IMR-90 (cell line): ENCODE measurements around the gene NEUROD6. TPM values are rescaled to one million over a fixed set of nuclear protein-coding genes. Genes with fewer than 3 reads are reported as not detected.

Source experiments
- ATAC-seq: fragments of 200-7000 bp; cut with Tn5 transposase; 2 replicates; pipeline ENCODE4 v1.9.1; 2020; ENCODE audit warnings: low read depth, mild to moderate bottlenecking, moderate library complexity
- BruUV-seq: library from RNA; stranded (reverse); fragments of 400-500 nt; replicated peaks from 2 replicates; lab custom pipeline; 2021; lab: Mats Ljungman, UMichigan
- CTCF ChIA-PET: fragments of 300-600 bp; formaldehyde crosslinking; extraction: SDS; loops from one replicate; lab custom pipeline; 2021; ENCODE audit warnings: antibody characterized with exemption; lab: Yijun Ruan, JAX
- POLR2A ChIA-PET: fragments of 300-600 bp; sonication (Branson Sonifier 250); formaldehyde crosslinking; loops from one replicate; lab custom pipeline; 2022; ENCODE audit warnings: antibody characterized with exemption; ENCODE audit not compliant: unreplicated experiment; lab: Charles Lee
- DNase-seq: peaks from one replicate; pipeline ENCODE4 v3.0.0; 2013
- H2AFZ ChIP-seq: replicated peaks from 2 replicates; pipeline ENCODE3; 2013; ENCODE audit warnings: low read length, mild to moderate bottlenecking; ENCODE audit not compliant: poor library complexity
- H2AK5ac ChIP-seq: 2 replicates; pipeline ENCODE4 v1.6.1; 2013; ENCODE audit warnings: low read depth, low read length, inconsistent platforms
- H2AK9ac ChIP-seq: replicated peaks from 2 replicates; pipeline ENCODE3; 2013; ENCODE audit warnings: mild to moderate bottlenecking, low read depth, low read length, moderate library complexity; ENCODE audit not compliant: poor library complexity
- H2BK120ac ChIP-seq: 2 replicates; pipeline ENCODE4 v1.6.1; 2013; ENCODE audit warnings: low read depth, low read length, inconsistent platforms
- H2BK15ac ChIP-seq: 3 replicates; pipeline ENCODE4 v1.6.1; 2013; ENCODE audit warnings: low read depth, low read length, inconsistent platforms
- H2BK20ac ChIP-seq: 2 replicates; pipeline ENCODE4 v1.6.1; 2013; ENCODE audit warnings: low read depth, mild to moderate bottlenecking, inconsistent platforms, low read length, moderate library complexity
- H2BK5ac ChIP-seq: 2 replicates; pipeline ENCODE4 v1.6.1; 2013; ENCODE audit warnings: mild to moderate bottlenecking, low read depth, low read length, inconsistent platforms; ENCODE audit not compliant: poor library complexity, severe bottlenecking
- H3K14ac ChIP-seq: replicated peaks from 2 replicates; pipeline ENCODE4 v1.6.1; 2013; ENCODE audit warnings: low read depth, low read length, inconsistent platforms
- H3K18ac ChIP-seq: 2 replicates; pipeline ENCODE4 v1.6.1; 2013; ENCODE audit warnings: low read depth, low read length, control low read depth
- H3K23ac ChIP-seq: 2 replicates; pipeline ENCODE4 v1.6.1; 2013; ENCODE audit warnings: low read depth, low read length, inconsistent platforms
- H3K27ac ChIP-seq: 2 replicates; pipeline ENCODE4 v1.5.1; 2013; ENCODE audit warnings: mild to moderate bottlenecking, control low read depth, low read length; ENCODE audit not compliant: insufficient read depth
- H3K27me3 ChIP-seq: 2 replicates; pipeline ENCODE4 v1.6.1; 2013; ENCODE audit warnings: low read length; ENCODE audit not compliant: control insufficient read depth, insufficient read depth
- H3K36me3 ChIP-seq: 2 replicates; pipeline ENCODE4 v1.6.1; 2013; ENCODE audit warnings: low read length, mixed read lengths; ENCODE audit not compliant: control insufficient read depth, insufficient read depth
- H3K4ac ChIP-seq: 2 replicates; pipeline ENCODE4 v1.6.1; 2013; ENCODE audit warnings: low read depth, low read length, inconsistent platforms
- H3K4me1 ChIP-seq: 2 replicates; pipeline ENCODE4 v1.6.1; 2013; ENCODE audit warnings: low read length, mixed read lengths; ENCODE audit not compliant: control insufficient read depth, insufficient read depth
- H3K4me2 ChIP-seq: 2 replicates; pipeline ENCODE4 v1.6.1; 2013; ENCODE audit warnings: low read depth, mild to moderate bottlenecking, control low read depth, low read length, moderate library complexity
- H3K4me3 ChIP-seq: 2 replicates; pipeline ENCODE4 v1.5.1; 2013; ENCODE audit warnings: low read depth, mild to moderate bottlenecking, control low read depth, low read length, moderate library complexity; ENCODE audit not compliant: insufficient read depth
- H3K56ac ChIP-seq: 2 replicates; pipeline ENCODE4 v1.6.1; 2013; ENCODE audit warnings: low read length, inconsistent platforms; ENCODE audit not compliant: insufficient read depth; ENCODE audit errors: extremely low read depth
- H3K79me1 ChIP-seq, 2 experiments: 2 replicates each; pipeline ENCODE4 v1.6.1; 2013; ENCODE audit warnings: low read length in 2 of 2, inconsistent platforms in 1 of 2, low read depth in 1 of 2
- H3K9ac ChIP-seq: 2 replicates; pipeline ENCODE4 v1.6.1; 2013; ENCODE audit warnings: low read depth, low read length, control low read depth
- H3K9me1 ChIP-seq: 2 replicates; pipeline ENCODE4 v1.6.1; 2013; ENCODE audit warnings: low read length, inconsistent platforms; ENCODE audit not compliant: insufficient read depth
- H3K9me3 ChIP-seq: 2 replicates; pipeline ENCODE4 v1.6.1; 2013; ENCODE audit warnings: low read length; ENCODE audit not compliant: control insufficient read depth, insufficient read depth
- H4K20me1 ChIP-seq: 2 replicates; pipeline ENCODE4 v1.6.1; 2013; ENCODE audit warnings: low read length, inconsistent platforms; ENCODE audit not compliant: insufficient read depth
- H4K5ac ChIP-seq: 2 replicates; pipeline ENCODE4 v1.6.1; 2013; ENCODE audit warnings: mild to moderate bottlenecking, low read depth, low read length, control low read depth
- H4K8ac ChIP-seq, 2 experiments: 2 replicates each; pipeline ENCODE4 v1.6.1; 2013; ENCODE audit warnings: low read depth in 2 of 2, low read length in 2 of 2, control low read depth in 1 of 2, inconsistent platforms in 1 of 2
- H4K91ac ChIP-seq: 2 replicates; pipeline ENCODE4 v1.6.1; 2013; ENCODE audit warnings: low read depth, low read length, inconsistent platforms; ENCODE audit not compliant: insufficient read depth
- BHLHE40 ChIP-seq: fragments of 150-350 bp; IDR thresholded peaks from 2 replicates; pipeline ENCODE4 v1.6.1; 2016; ENCODE audit warnings: mild to moderate bottlenecking, low read depth, low read length
- CEBPB ChIP-seq: IDR thresholded peaks from 2 replicates; pipeline ENCODE4 v1.6.1; 2012; ENCODE audit warnings: low read depth, low read length, improper control_type of control experiment
- CHD1 ChIP-seq: IDR thresholded peaks from 2 replicates; pipeline ENCODE4 v1.6.1; 2012; ENCODE audit warnings: low read depth, low read length, improper control_type of control experiment
- FOS ChIP-seq: fragments of 150-350 bp; IDR thresholded peaks from 2 replicates; pipeline ENCODE4 v1.6.1; 2016; ENCODE audit warnings: low read depth, low read length
- MAFK ChIP-seq: IDR thresholded peaks from 2 replicates; pipeline ENCODE4 v1.6.1; 2012; ENCODE audit warnings: low read depth, low read length, improper control_type of control experiment
- MAZ ChIP-seq: IDR thresholded peaks from 2 replicates; pipeline ENCODE4 v1.6.1; 2012; ENCODE audit warnings: low read depth, mild to moderate bottlenecking, low read length, improper control_type of control experiment, moderate library complexity, borderline replicate concordance
- MXI1 ChIP-seq: IDR thresholded peaks from 2 replicates; pipeline ENCODE4 v1.6.1; 2012; ENCODE audit warnings: low read depth, mild to moderate bottlenecking, low read length, moderate library complexity, borderline replicate concordance
- NFE2L2 ChIP-seq: fragments of 150-350 bp; IDR thresholded peaks from 2 replicates; pipeline ENCODE4 v1.6.1; 2016; ENCODE audit warnings: low read depth, mild to moderate bottlenecking, low read length
- POLR2A ChIP-seq: IDR thresholded peaks from 2 replicates; pipeline ENCODE4 v1.6.1; 2012; ENCODE audit warnings: mild to moderate bottlenecking, low read depth, low read length
- RAD21 ChIP-seq: IDR thresholded peaks from 2 replicates; pipeline ENCODE4 v1.6.1; 2012; ENCODE audit warnings: low read length, improper control_type of control experiment
- RCOR1 ChIP-seq: IDR thresholded peaks from 2 replicates; pipeline ENCODE4 v1.6.1; 2012; ENCODE audit warnings: mild to moderate bottlenecking, low read length, improper control_type of control experiment; ENCODE audit not compliant: insufficient replicate concordance
- RFX5 ChIP-seq: IDR thresholded peaks from 2 replicates; pipeline ENCODE4 v1.8.0; 2012; ENCODE audit warnings: low read depth, mild to moderate bottlenecking, low read length, moderate library complexity
- SMC3 ChIP-seq: fragments of 150-350 bp; IDR thresholded peaks from 2 replicates; pipeline ENCODE4 v1.6.1; 2016; ENCODE audit warnings: low read depth, mild to moderate bottlenecking, antibody characterized with exemption, low read length, moderate library complexity
- USF2 ChIP-seq: fragments of 150-350 bp; IDR thresholded peaks from 2 replicates; pipeline ENCODE4 v1.6.1; 2017; ENCODE audit warnings: mild to moderate bottlenecking, antibody characterized with exemption, low read length, low read depth
- WGBS, 2 experiments: methylation state at CpG; one replicate each; pipeline versions ENCODE4 v1.1.5 to v1.1.7; 2013; ENCODE audit warnings: missing lambda C conversion rate in 2 of 2; ENCODE audit not compliant: insufficient read length in 1 of 2; ENCODE audit errors: extremely low coverage in 2 of 2; 5-methylcytosine and 5-hydroxymethylcytosine counted together
- dilution Hi-C: fragments of 300-500 bp; cut with HindIII; formaldehyde crosslinking; loops from one replicate; pipeline ENCODE4 v1.14.3; 2018; ENCODE audit warnings: low sequenced_read_pairs; ENCODE audit not compliant: unreplicated experiment
- in situ Hi-C: fragments of 300-500 bp; cut with MboI; formaldehyde crosslinking; loops from 3 replicates; pipeline ENCODE4 v1.14.3; 2019; ENCODE audit warnings: low sequenced_read_pairs, inconsistent platforms, mixed read lengths
- intact Hi-C: fragments of 100-400 bp; cut with micrococcal nuclease; formaldehyde crosslinking; loops from 2 replicates; pipeline ENCODE4 v1.10.0; 2022
- polyA plus RNA-seq, 3 experiments: library from polyadenylated mRNA; depleted of rRNA; stranded (reverse); fragments of >200 nt; gene quantifications; 2 replicates each; pipeline ENCODE4 v1.2.3, GENCODE V29; 2012; ENCODE audit warnings: low replicate concordance in 1 of 3
- total RNA-seq: library from RNA; depleted of rRNA; stranded (reverse); fragments of >200 nt; gene quantifications from 2 replicates; pipeline ENCODE4 v1.2.3, GENCODE V29; 2012
- TF ChIP-seq, protein P1 (sequence below): conservative IDR thresholded peaks from 2 replicates; pipeline ENCODE4 v1.5.1; 2012; ENCODE audit warnings: mild to moderate bottlenecking, low read depth, low read length, improper control_type of control experiment
- TF ChIP-seq, protein P2 (sequence below): fragments of 150-350 bp; IDR thresholded peaks from 2 replicates; pipeline ENCODE4 v1.6.1; 2016; ENCODE audit warnings: low read depth, mild to moderate bottlenecking, low read length, moderate library complexity, borderline replicate concordance

NEUROD6 gene
- total and polyA plus RNA-seq, 2 of the 4 experiments (the other 2 are of a cell fraction) = not detected

- H3K79me1 ChIP-seq = no peaks in the 10 kb centered on the region
- H3K4me1 ChIP-seq = no peaks in the 10 kb centered on the region
- dilution Hi-C loops = no loop called here
Measured at GRCh38 chr7:31316876-31317275, 23.6 kb downstream of the NEUROD6 start.

More at GRCh38 chr7:31316876-31317275, 23.6 kb downstream of the NEUROD6 start:
- no TSS peak for BruUV-seq
- no peak overlapping the region for H2BK20ac ChIP-seq
- no peak overlapping the region for H3K27ac ChIP-seq
- H4K91ac ChIP-seq = no peak overlapping the region
- no peak overlapping the region for H4K8ac ChIP-seq
- H3K14ac ChIP-seq = no peak overlapping the region
- intact Hi-C loops = no loop called here
- no peak overlapping the region for H3K4me3 ChIP-seq
- no peaks in the 10 kb centered on the region for H3K36me3 ChIP-seq
- no peak overlapping the region for H2BK120ac ChIP-seq
- H3K56ac ChIP-seq = no peak overlapping the region
- no peak overlapping the region for H3K18ac ChIP-seq
- no peak overlapping the region for H4K5ac ChIP-seq
- H2BK5ac ChIP-seq = no peak overlapping the region
- H3K9me1 ChIP-seq = no peaks in the 10 kb centered on the region; the same call in 1 of the 2 replicates
- no peak for ATAC-seq
- in situ Hi-C loops = no loop called here
- no peak overlapping the region for H2AK9ac ChIP-seq
- H3K9ac ChIP-seq = no peak overlapping the region
- no peak overlapping the region for H2AK5ac ChIP-seq
- no peak overlapping the region for H3K23ac ChIP-seq
- H3K4ac ChIP-seq = no peak overlapping the region
- no peak for TF ChIP-seq CEBPB
- TF ChIP-seq POLR2A = no peak
- no peak for TF ChIP-seq RCOR1
- no peak for TF ChIP-seq BHLHE40
- TF ChIP-seq RAD21 = no peak
- no peak for TF ChIP-seq RFX5
- no peak for TF ChIP-seq NFE2L2
- no peak for TF ChIP-seq MAZ
- no peak for TF ChIP-seq MXI1
- TF ChIP-seq USF2 = no peak
- TF ChIP-seq CHD1 = no peak
- TF ChIP-seq MAFK = no peak
- TF ChIP-seq, protein P1, sequence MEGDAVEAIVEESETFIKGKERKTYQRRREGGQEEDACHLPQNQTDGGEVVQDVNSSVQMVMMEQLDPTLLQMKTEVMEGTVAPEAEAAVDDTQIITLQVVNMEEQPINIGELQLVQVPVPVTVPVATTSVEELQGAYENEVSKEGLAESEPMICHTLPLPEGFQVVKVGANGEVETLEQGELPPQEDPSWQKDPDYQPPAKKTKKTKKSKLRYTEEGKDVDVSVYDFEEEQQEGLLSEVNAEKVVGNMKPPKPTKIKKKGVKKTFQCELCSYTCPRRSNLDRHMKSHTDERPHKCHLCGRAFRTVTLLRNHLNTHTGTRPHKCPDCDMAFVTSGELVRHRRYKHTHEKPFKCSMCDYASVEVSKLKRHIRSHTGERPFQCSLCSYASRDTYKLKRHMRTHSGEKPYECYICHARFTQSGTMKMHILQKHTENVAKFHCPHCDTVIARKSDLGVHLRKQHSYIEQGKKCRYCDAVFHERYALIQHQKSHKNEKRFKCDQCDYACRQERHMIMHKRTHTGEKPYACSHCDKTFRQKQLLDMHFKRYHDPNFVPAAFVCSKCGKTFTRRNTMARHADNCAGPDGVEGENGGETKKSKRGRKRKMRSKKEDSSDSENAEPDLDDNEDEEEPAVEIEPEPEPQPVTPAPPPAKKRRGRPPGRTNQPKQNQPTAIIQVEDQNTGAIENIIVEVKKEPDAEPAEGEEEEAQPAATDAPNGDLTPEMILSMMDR = no peak
- no peak for TF ChIP-seq SMC3
- TF ChIP-seq, protein P2, sequence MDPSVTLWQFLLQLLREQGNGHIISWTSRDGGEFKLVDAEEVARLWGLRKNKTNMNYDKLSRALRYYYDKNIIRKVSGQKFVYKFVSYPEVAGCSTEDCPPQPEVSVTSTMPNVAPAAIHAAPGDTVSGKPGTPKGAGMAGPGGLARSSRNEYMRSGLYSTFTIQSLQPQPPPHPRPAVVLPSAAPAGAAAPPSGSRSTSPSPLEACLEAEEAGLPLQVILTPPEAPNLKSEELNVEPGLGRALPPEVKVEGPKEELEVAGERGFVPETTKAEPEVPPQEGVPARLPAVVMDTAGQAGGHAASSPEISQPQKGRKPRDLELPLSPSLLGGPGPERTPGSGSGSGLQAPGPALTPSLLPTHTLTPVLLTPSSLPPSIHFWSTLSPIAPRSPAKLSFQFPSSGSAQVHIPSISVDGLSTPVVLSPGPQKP = no peak
- no peak for TF ChIP-seq FOS
- CTCF ChIA-PET = no interaction called here
- no peaks in the 10 kb centered on the region for H4K20me1 ChIP-seq
- no peak for DNase-seq
- H2BK15ac ChIP-seq = no peak overlapping the region
- no peak overlapping the region for H2AFZ ChIP-seq
- POLR2A ChIA-PET = no interaction called here
- no peak overlapping the region for H3K4me2 ChIP-seq
- H3K9me3 ChIP-seq = no peaks in the 10 kb centered on the region
- no CpG with 5 or more reads among the region's 2 CpGs for WGBS, 2 experiments
- no peaks in the 10 kb centered on the region for H3K27me3 ChIP-seq
